Gastrocnemius medialis (tissue), 4 donors: ENCODE measurements around the gene EXOG. TPM values are rescaled to one million over a fixed set of nuclear protein-coding genes. Genes with fewer than 3 reads are reported as not detected.

Experiments
- ATAC-seq, 2 donors: fragments of 150-250 bp; one replicate each; pipeline ENCODE4 v1.9.1; 2016
- DNase-seq, 2 donors: peaks; one replicate each; pipeline ENCODE4 v3.0.0-alpha.2; 2019
- H3K27ac ChIP-seq, 4 donors: fragments of 200-600 bp; sonication (generic); 1 replicate in 1 of 4; 2 replicates in 3 of 4; pipeline ENCODE4 v1.5.1; 2016 to 2018; ENCODE audit warnings: mild to moderate bottlenecking in 2 of 4, moderate library complexity in 1 of 4
- H3K27me3 ChIP-seq, 3 donors: fragments of 200-600 bp; sonication (generic) in 2 of 3; 1 replicate in 1 of 3; 2 replicates in 2 of 3; pipeline versions ENCODE4 v1.5.1 to v1.6.0; 2016 to 2019; ENCODE audit warnings: mild to moderate bottlenecking in 1 of 3, moderate library complexity in 1 of 3
- H3K36me3 ChIP-seq, 2 donors: fragments of 200-600 bp; sonication (generic) in 1 of 2; one replicate each; pipeline ENCODE4 v1.5.1; 2017 to 2018
- H3K4me1 ChIP-seq, 2 donors: fragments of 200-600 bp; sonication (generic) in 1 of 2; one replicate each; pipeline ENCODE4 v1.5.1; 2016 to 2017; ENCODE audit warnings: mild to moderate bottlenecking in 2 of 2
- H3K4me3 ChIP-seq, 4 donors: fragments of 200-600 bp; sonication (generic) in 3 of 4; 1 replicate in 1 of 4; 2 replicates in 3 of 4; pipeline ENCODE4 v1.5.1; 2016 to 2019; ENCODE audit warnings: mild to moderate bottlenecking in 2 of 4
- H3K9me3 ChIP-seq, 3 donors: fragments of 200-600 bp; sonication (generic) in 2 of 3; 1 replicate in 1 of 3; 2 replicates in 2 of 3; pipeline ENCODE4 v1.5.1; 2016 to 2019
- CTCF ChIP-seq, 5 experiments: fragments of 450-650 bp in 3 of 5; fragments of 200-600 bp in 2 of 5; sonication (generic) in 2 of 5; IDR thresholded peaks in 4 of 5; conservative IDR thresholded peaks in 1 of 5; 1 replicate in 4 of 5; 2 replicates in 1 of 5; pipeline ENCODE4 v1.5.1; 2016 to 2019; ENCODE audit warnings: antibody characterized with exemption in 5 of 5, mild to moderate bottlenecking in 3 of 5, moderate library complexity in 3 of 5
- POLR2A ChIP-seq, 2 donors: fragments of 450-650 bp; IDR thresholded peaks; one replicate each; pipeline ENCODE4 v1.6.1; 2017; ENCODE audit warnings: antibody characterized with exemption in 2 of 2, mild to moderate bottlenecking in 2 of 2, moderate library complexity in 2 of 2
- in situ Hi-C, 4 donors: fragments of 200-750 bp; cut with MboI; loops; one replicate each; pipeline versions ENCODE4 v1.15.0 to v1.8.0; 2017; ENCODE audit warnings: low sequenced_read_pairs in 4 of 4
- intact Hi-C: fragments of 100-400 bp; cut with DNase I; formaldehyde crosslinking; loops from one replicate; pipeline ENCODE4 v1.15.1; 2023; ENCODE audit warnings: low total_unique reads
- total RNA-seq, 4 donors: library from RNA; depleted of rRNA; stranded (reverse); fragments of >200 nt; gene quantifications; one replicate each; pipeline versions ENCODE4 v1.1.0 to v1.2.3, GENCODE V29; 2016

The EXOG gene
- total RNA-seq, 4 donors from 2014 or later = 1.6 to 6.5 (median 2.2) TPM

GRCh38 chr3:38465588-38466154 is 30.5 kb upstream of the EXOG start:
- in situ Hi-C loops = no loop called here
- Histone ChIP-seq H3K9me3 (no peaks in the 10 kb centered on the region), H3K36me3 (no peaks in the 10 kb centered on the region), H3K27ac (no peak overlapping the region), H3K4me1 (peaks cover 27 to 67% of the 10 kb centered on the region in 2 donors), H3K27me3 (no peaks in the 10 kb centered on the region), H3K4me3 (no peak overlapping the region)
- ATAC-seq (no peak), DNase-seq (no peak)
- TF ChIP-seq POLR2A (IDR thresholded peaks at IDR 0.05) (no peak), CTCF (IDR thresholded peaks at IDR 0.05 in 4 of 5, conservative IDR thresholded peaks at IDR 0.05 in 1 of 5) (no peak)
- intact Hi-C loops = no loop called here

GRCh38 chr3:38468765-38469164 is 27.4 kb upstream of the EXOG start:
- ATAC-seq = peak; percentile 62 to 69
- Histone ChIP-seq H3K27me3 (no peaks in the 10 kb centered on the region), H3K27ac (peak overlapping the region in 3 of 4 donors; percentile 40 to 63 (median 45)), H3K9me3 (no peaks in the 10 kb centered on the region), H3K36me3 (no peaks in the 10 kb centered on the region), H3K4me1 (peaks cover 39 to 75% of the 10 kb centered on the region in 2 donors), H3K4me3 (no peak overlapping the region)
- TF ChIP-seq POLR2A (IDR thresholded peaks at IDR 0.05) = no peak
- no peak for TF ChIP-seq CTCF (IDR thresholded peaks at IDR 0.05 in 4 of 5, conservative IDR thresholded peaks at IDR 0.05 in 1 of 5)
- no peak for DNase-seq
- intact Hi-C loops (no loop called here), in situ Hi-C loops (no loop called here)

GRCh38 chr3:38469852-38470251 is 26.3 kb upstream of the EXOG start:
- Histone ChIP-seq H3K27ac (no peak overlapping the region), H3K4me1 (peaks cover 39 to 71% of the 10 kb centered on the region in 2 donors), H3K36me3 (no peaks in the 10 kb centered on the region), H3K9me3 (no peaks in the 10 kb centered on the region), H3K27me3 (no peaks in the 10 kb centered on the region), H3K4me3 (no peak overlapping the region)
- in situ Hi-C loops = no loop called here
- intact Hi-C loops = loop anchor here (10.0 kb wide), 1 partner anchor 75 kb away; no protein-coding TSS in a partner anchor
- ATAC-seq (no peak), DNase-seq (no peak)
- no peak for TF ChIP-seq POLR2A (IDR thresholded peaks at IDR 0.05)
- TF ChIP-seq CTCF (IDR thresholded peaks at IDR 0.05 in 4 of 5, conservative IDR thresholded peaks at IDR 0.05 in 1 of 5) = no peak

GRCh38 chr3:38471260-38471857 is 24.8 kb upstream of the EXOG start:
- intact Hi-C loops (loop anchor here (10.0 kb wide), 1 partner anchor 77 kb away; no protein-coding TSS in a partner anchor), in situ Hi-C loops (no loop called here)
- H3K27ac ChIP-seq = no peak overlapping the region
- TF ChIP-seq POLR2A (IDR thresholded peaks at IDR 0.05) = no peak
- no peak for TF ChIP-seq CTCF (IDR thresholded peaks at IDR 0.05 in 4 of 5, conservative IDR thresholded peaks at IDR 0.05 in 1 of 5)
- H3K36me3 ChIP-seq = no peaks in the 10 kb centered on the region
- ATAC-seq (no peak), DNase-seq (no peak)
- H3K27me3 ChIP-seq = no peaks in the 10 kb centered on the region
- no peaks in the 10 kb centered on the region for H3K9me3 ChIP-seq
- H3K4me3 ChIP-seq = no peak overlapping the region
- H3K4me1 ChIP-seq = peaks cover 39 to 68% of the 10 kb centered on the region in 2 donors
